ENCODE results near the gene ARHGEF28. TPM values are rescaled to one million over a fixed set of nuclear protein-coding genes. Genes with fewer than 3 reads are reported as not detected.

Gene ARHGEF28
- total RNA-seq, 1 donor from 2014 or later = 66.1 TPM

- Histone ChIP-seq H3K4me3 (ENCODE audit: low read depth, low read length) (no peak overlapping the region), H3K27me3 (ENCODE audit: control insufficient read depth, insufficient read depth, low read length) (no peaks in the 10 kb centered on the region), H3K36me3 (ENCODE audit: control insufficient read depth, insufficient read depth, low read length) (no peaks in the 10 kb centered on the region)
- peak; percentile 32 for DNase-seq (ENCODE audit: low read depth)
- TF ChIP-seq CTCF (IDR thresholded peaks at IDR 0.05; ENCODE audit: insufficient read depth, low read length, poor library complexity, severe bottlenecking) = no peak
These were observed 28.3 kb downstream of the ARHGEF28 start for GRCh38 chr5:73654171-73654811.

GRCh38 chr5:73654819-73655318, 28.9 kb downstream of the ARHGEF28 start:
- Histone ChIP-seq H3K27me3 (ENCODE audit: control insufficient read depth, insufficient read depth, low read length) (no peaks in the 10 kb centered on the region), H3K4me3 (ENCODE audit: low read depth, low read length) (no peak overlapping the region), H3K36me3 (ENCODE audit: control insufficient read depth, insufficient read depth, low read length) (no peaks in the 10 kb centered on the region)
- DNase-seq (ENCODE audit: low read depth) = no peak
- TF ChIP-seq CTCF (IDR thresholded peaks at IDR 0.05; ENCODE audit: insufficient read depth, low read length, poor library complexity, severe bottlenecking) = no peak

- H3K4me3 ChIP-seq (ENCODE audit: low read depth, low read length) = no peak overlapping the region
- no peak for TF ChIP-seq CTCF (IDR thresholded peaks at IDR 0.05; ENCODE audit: insufficient read depth, low read length, poor library complexity, severe bottlenecking)
- no peaks in the 10 kb centered on the region for H3K27me3 ChIP-seq (ENCODE audit: control insufficient read depth, insufficient read depth, low read length)
- no peak for DNase-seq (ENCODE audit: low read depth)
- no peaks in the 10 kb centered on the region for H3K36me3 ChIP-seq (ENCODE audit: control insufficient read depth, insufficient read depth, low read length)
These were observed 29.6 kb downstream of the ARHGEF28 start for GRCh38 chr5:73655521-73656160.

GRCh38 chr5:73661753-73662152, 35.8 kb downstream of the ARHGEF28 start:
- TF ChIP-seq CTCF (IDR thresholded peaks at IDR 0.05; ENCODE audit: insufficient read depth, low read length, poor library complexity, severe bottlenecking) = no peak
- no peak overlapping the region for H3K4me3 ChIP-seq (ENCODE audit: low read depth, low read length)
- DNase-seq (ENCODE audit: low read depth) = no peak
- no peaks in the 10 kb centered on the region for H3K27me3 ChIP-seq (ENCODE audit: control insufficient read depth, insufficient read depth, low read length)
- no peaks in the 10 kb centered on the region for H3K36me3 ChIP-seq (ENCODE audit: control insufficient read depth, insufficient read depth, low read length)

- no peak for TF ChIP-seq CTCF (IDR thresholded peaks at IDR 0.05; ENCODE audit: insufficient read depth, low read length, poor library complexity, severe bottlenecking)
- Histone ChIP-seq H3K4me3 (ENCODE audit: low read depth, low read length) (no peak overlapping the region), H3K36me3 (ENCODE audit: control insufficient read depth, insufficient read depth, low read length) (no peaks in the 10 kb centered on the region), H3K27me3 (ENCODE audit: control insufficient read depth, insufficient read depth, low read length) (no peaks in the 10 kb centered on the region)
- DNase-seq (ENCODE audit: low read depth) = no peak
These were observed 37.3 kb downstream of the ARHGEF28 start for GRCh38 chr5:73663161-73663859.

Data from kidney epithelial cell (primary cell).